K562 (cell line): ENCODE results near the gene LPCAT1. TPM values are rescaled to one million over a fixed set of nuclear protein-coding genes. Genes with fewer than 3 reads are reported as not detected.

Experiments
- ATAC-seq: fragments of 200-7000 bp; cut with Tn5 transposase; 3 replicates; pipeline ENCODE4 v1.9.1; 2020; ENCODE audit warnings: moderate library complexity
- BruUV-seq: library from RNA; stranded (reverse); fragments of 400-500 nt; replicated peaks from 2 replicates; lab custom pipeline; 2021; lab: Mats Ljungman, UMichigan
- CTCF ChIA-PET: fragments of 300-600 bp; formaldehyde crosslinking; extraction: SDS; loops from one replicate; lab custom pipeline; 2021; ENCODE audit warnings: low intra/inter-chr PET ratio; lab: Yijun Ruan, JAX
- POLR2A ChIA-PET: fragments of 300-600, 350-650 bp; sonication (Branson Sonifier 250); formaldehyde crosslinking; extraction: SDS; loops from one replicate; lab custom pipeline; 2021; ENCODE audit warnings: antibody characterized with exemption, inconsistent platforms; lab: Yijun Ruan, JAX
- DNase-seq, 4 experiments: peaks; one replicate each; pipeline versions ENCODE4 v3.0.0 to v3.0.0-alpha.2; 2011 to 2018; ENCODE audit warnings: low spot score in 3 of 4, mixed read lengths in 3 of 4; ENCODE audit errors: extremely low read depth in 1 of 4
- FAIRE-seq: peaks from 2 replicates; lab custom pipeline; 2011; peaks lifted over from hg19 to GRCh38; lab: Jason Lieb, UNC
- H2AFZ ChIP-seq: 2 replicates; pipeline ENCODE4 v1.6.0; 2011; ENCODE audit warnings: low read depth, low read length, control low read depth, inconsistent platforms
- H3K27ac ChIP-seq: fragments of 200-600 bp; 3 replicates; pipeline ENCODE4 v1.8.0; 2011; ENCODE audit warnings: low read depth, mild to moderate bottlenecking, control low read depth, inconsistent platforms, low read length, moderate library complexity, mixed read lengths; ENCODE audit errors: extremely low read depth
- H3K27me3 ChIP-seq, 2 experiments: fragments of 300-600 bp in 1 of 2; 2 replicates in 1 of 2; 3 replicates in 1 of 2; pipeline versions ENCODE4 v1.6.0 to v1.8.0; 2011; ENCODE audit warnings: inconsistent platforms in 2 of 2, low read length in 2 of 2, mild to moderate bottlenecking in 1 of 2, mixed read lengths in 1 of 2, moderate library complexity in 1 of 2; ENCODE audit not compliant: control insufficient read depth in 2 of 2, insufficient read depth in 2 of 2
- H3K36me3 ChIP-seq: fragments of 300-600 bp; 3 replicates; pipeline ENCODE4 v1.8.0; 2011; ENCODE audit warnings: mild to moderate bottlenecking, low read length, inconsistent platforms; ENCODE audit not compliant: control insufficient read depth, insufficient read depth
- H3K4me1 ChIP-seq, 2 experiments: fragments of 200-600 bp in 1 of 2; replicated peaks in 1 of 2; 2 replicates in 1 of 2; 3 replicates in 1 of 2; pipeline versions ENCODE4 v1.5.1 to v1.8.0; 2011; ENCODE audit warnings: inconsistent platforms in 2 of 2, low read length in 2 of 2, mild to moderate bottlenecking in 1 of 2, mixed read lengths in 1 of 2, moderate library complexity in 1 of 2; ENCODE audit not compliant: control insufficient read depth in 2 of 2, insufficient read depth in 2 of 2
- H3K4me2 ChIP-seq: 2 replicates; pipeline ENCODE4 v1.6.1; 2011; ENCODE audit warnings: low read length, control low read depth, inconsistent platforms, mixed read lengths; ENCODE audit not compliant: insufficient read depth
- H3K4me3 ChIP-seq: fragments of 200-600 bp; sonication (generic), shearing (Covaris generic); 2 replicates; pipeline ENCODE4 v1.5.1; 2016; ENCODE audit warnings: control low read depth, inconsistent platforms
- H3K79me2 ChIP-seq: fragments of 200-600 bp; 3 replicates; pipeline ENCODE4 v1.8.0; 2011; ENCODE audit warnings: low read length, inconsistent platforms; ENCODE audit not compliant: control insufficient read depth, insufficient read depth
- H3K9ac ChIP-seq, 2 experiments: 2 replicates each; pipeline versions ENCODE4 v1.6.0 to v1.6.1; 2011; ENCODE audit warnings: low read depth in 2 of 2, low read length in 2 of 2, control low read depth in 1 of 2, inconsistent platforms in 1 of 2, mild to moderate bottlenecking in 1 of 2, mixed read lengths in 1 of 2; ENCODE audit not compliant: insufficient read depth in 1 of 2
- H3K9me1 ChIP-seq: one replicate; pipeline ENCODE4 v1.6.0; 2011; ENCODE audit warnings: inconsistent platforms, mild to moderate bottlenecking, low read length, moderate library complexity; ENCODE audit not compliant: control insufficient read depth, insufficient read depth
- H3K9me3 ChIP-seq: replicated peaks from 2 replicates; pipeline ENCODE4 v1.5.1; 2011; ENCODE audit warnings: low read depth, low read length, inconsistent platforms; ENCODE audit not compliant: control insufficient read depth, insufficient read depth
- H4K20me1 ChIP-seq: replicated peaks from 2 replicates; pipeline ENCODE4 v1.6.1; 2011; ENCODE audit warnings: low read length, inconsistent platforms, mixed read lengths; ENCODE audit not compliant: control insufficient read depth, insufficient read depth
- CAMTA2 ChIP-seq: fragments of 250-450 bp; sonication (Bioruptor Pico); conservative IDR thresholded peaks from 2 replicates; pipeline ENCODE4 v1.5.1; 2022
- ESRRA ChIP-seq: fragments of 450-650 bp; IDR thresholded peaks from 2 replicates; pipeline ENCODE4 v1.6.1; 2014; ENCODE audit warnings: low read depth, mild to moderate bottlenecking, moderate library complexity, borderline replicate concordance
- FIP1L1 ChIP-seq: fragments of 200-400 bp; formaldehyde crosslinking; IDR thresholded peaks from 2 replicates; pipeline ENCODE4 v1.6.1; 2018; ENCODE audit warnings: mild to moderate bottlenecking, low read depth, low read length; ENCODE audit not compliant: poor library complexity, severe bottlenecking
- RB1 ChIP-seq: fragments of 450-650 bp; IDR thresholded peaks from 2 replicates; pipeline ENCODE4 v1.6.1; 2017; ENCODE audit warnings: low read depth, mild to moderate bottlenecking
- ZNF212 ChIP-seq: fragments of 450-650 bp; formaldehyde crosslinking; IDR thresholded peaks from 2 replicates; pipeline ENCODE4 v1.4.0; 2020; ENCODE audit warnings: mild to moderate bottlenecking
- ZNF354B ChIP-seq: fragments of 250-450 bp; sonication (Bioruptor Pico); IDR thresholded peaks from 2 replicates; pipeline ENCODE4 v1.4.0; 2020
- ZNF41 ChIP-seq: fragments of 250-450 bp; sonication (Bioruptor Pico); conservative IDR thresholded peaks from 2 replicates; pipeline ENCODE4 v1.4.0; 2020; ENCODE audit warnings: mild to moderate bottlenecking
- ZNF584 ChIP-seq: fragments of 200-800 bp; sonication (Bioruptor generic); IDR thresholded peaks from 2 replicates; pipeline ENCODE4 v1.6.1; 2016; ENCODE audit warnings: low read depth, mild to moderate bottlenecking, missing genetic modification characterization, missing compliant biosample characterization
- ZNF696 ChIP-seq: fragments of 250-450 bp; sonication (Bioruptor Pico); conservative IDR thresholded peaks from 2 replicates; pipeline ENCODE4 v1.4.0; 2020; ENCODE audit warnings: mild to moderate bottlenecking, moderate library complexity
- WGBS: fragments of 100-300 bp; shearing (Covaris generic); methylation state at CpG from one replicate; pipeline ENCODE4 v1.1.6; 2016; ENCODE audit warnings: low coverage, mixed read lengths; ENCODE audit not compliant: insufficient coverage; ENCODE audit errors: missing lambda C conversion rate; 5-methylcytosine and 5-hydroxymethylcytosine counted together
- in situ Hi-C: fragments of 300-500 bp; cut with MboI; formaldehyde crosslinking; loops from 4 replicates; pipeline ENCODE4 v1.15.0; 2018; ENCODE audit warnings: inconsistent platforms, mixed read lengths
- intact Hi-C: fragments of 100-400 bp; cut with micrococcal nuclease; formaldehyde crosslinking; loops from 2 replicates; pipeline ENCODE4 v1.14.2; 2022
- polyA plus RNA-seq, 8 experiments: library from polyadenylated mRNA; depleted of rRNA in 4 of 8; stranded (reverse) in 5 of 8; unstranded in 3 of 8; fragments of >200 nt; fragmentation: Nextera tagmentation in 2 of 8; fragmentation: Illumina TruSeq in 1 of 8; extraction: Ambion mirVana in 2 of 8; extraction: Trizol in 1 of 8; gene quantifications; 2 replicates each; pipeline versions ENCODE4 v1.2.1 to v1.2.3, GENCODE V29; 2011 to 2014; ENCODE audit warnings: inconsistent platforms in 1 of 8, missing spikeins in 1 of 8
- total RNA-seq, 7 experiments: library from RNA; depleted of rRNA in 6 of 7; stranded (reverse); fragments of >200 nt in 6 of 7; fragmentation: Illumina TruSeq in 2 of 7; extraction: Trizol in 2 of 7; gene quantifications; 2 replicates each; pipeline versions ENCODE4 v1.2.1 to v1.2.3, GENCODE V29; 2011 to 2021; ENCODE audit warnings: low replicate concordance in 1 of 7
- TF ChIP-seq, protein P1 (sequence below): fragments of 200-800 bp; sonication (Bioruptor generic); IDR thresholded peaks from 2 replicates; pipeline ENCODE4 v1.6.1; 2017; ENCODE audit warnings: missing genetic modification characterization, missing compliant biosample characterization
- TF ChIP-seq, protein P2 (sequence below): fragments of 250-450 bp; sonication (Bioruptor Pico); IDR thresholded peaks from 2 replicates; pipeline ENCODE4 v1.4.0; 2020
- TF ChIP-seq, protein P3 (sequence below), 2 experiments: fragments of 250-450 bp in 1 of 2; fragments of 450-650 bp in 1 of 2; sonication (Bioruptor Pico) in 1 of 2; IDR thresholded peaks; 2 replicates each; pipeline versions ENCODE4 v1.6.1 to v1.8.0; 2016 to 2021; ENCODE audit warnings: mild to moderate bottlenecking in 2 of 2, moderate library complexity in 2 of 2, missing compliant biosample characterization in 1 of 2, missing genetic modification characterization in 1 of 2

Gene LPCAT1
- total and polyA plus RNA-seq, 9 of the 15 experiments (the other 6 are each of a cell fraction or from before 2014, with no cell fraction given) = 0.14 to 18.4 (median 13.9) TPM

DNA sequence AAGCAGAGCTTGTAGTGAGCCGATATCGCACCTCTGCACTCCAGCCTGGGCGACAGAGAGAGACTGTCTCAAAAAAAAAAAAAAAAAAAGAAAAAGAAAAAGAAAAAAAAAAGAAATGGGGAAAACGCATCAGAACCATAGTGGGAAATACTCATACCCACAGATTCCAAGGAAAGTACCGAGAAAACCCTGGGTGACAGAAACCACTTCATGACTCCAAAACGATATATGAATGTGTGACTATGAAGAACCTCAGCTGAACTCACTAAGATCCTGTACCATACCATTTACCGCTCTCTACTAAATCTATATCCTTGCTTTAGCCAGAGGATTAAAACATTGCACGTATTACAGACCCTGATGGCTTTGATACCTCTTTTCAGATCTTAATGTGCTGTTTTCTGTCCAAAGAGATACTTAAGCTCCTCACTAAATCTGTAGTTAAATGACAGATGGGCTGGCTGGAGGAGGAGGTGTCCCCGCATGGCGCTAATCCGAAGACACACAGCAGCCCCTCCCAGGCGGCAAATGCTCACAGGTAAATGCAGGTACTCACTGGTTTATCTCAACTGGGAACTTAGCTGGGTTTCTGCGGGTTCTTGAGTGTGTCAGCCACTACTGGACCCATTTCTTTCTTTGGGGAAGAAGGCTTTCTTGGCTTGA, 2.8 kb downstream of the LPCAT1 start (continued):
- TF ChIP-seq, protein P1, sequence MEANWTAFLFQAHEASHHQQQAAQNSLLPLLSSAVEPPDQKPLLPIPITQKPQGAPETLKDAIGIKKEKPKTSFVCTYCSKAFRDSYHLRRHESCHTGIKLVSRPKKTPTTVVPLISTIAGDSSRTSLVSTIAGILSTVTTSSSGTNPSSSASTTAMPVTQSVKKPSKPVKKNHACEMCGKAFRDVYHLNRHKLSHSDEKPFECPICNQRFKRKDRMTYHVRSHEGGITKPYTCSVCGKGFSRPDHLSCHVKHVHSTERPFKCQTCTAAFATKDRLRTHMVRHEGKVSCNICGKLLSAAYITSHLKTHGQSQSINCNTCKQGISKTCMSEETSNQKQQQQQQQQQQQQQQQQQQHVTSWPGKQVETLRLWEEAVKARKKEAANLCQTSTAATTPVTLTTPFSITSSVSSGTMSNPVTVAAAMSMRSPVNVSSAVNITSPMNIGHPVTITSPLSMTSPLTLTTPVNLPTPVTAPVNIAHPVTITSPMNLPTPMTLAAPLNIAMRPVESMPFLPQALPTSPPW (CRISPR knock-in tag) = no peak
- TF ChIP-seq CAMTA2 (no peak), ZNF584 (CRISPR knock-in tag) (no peak), FIP1L1 (no peak), ZNF354B (no peak)
- TF ChIP-seq, protein P2, sequence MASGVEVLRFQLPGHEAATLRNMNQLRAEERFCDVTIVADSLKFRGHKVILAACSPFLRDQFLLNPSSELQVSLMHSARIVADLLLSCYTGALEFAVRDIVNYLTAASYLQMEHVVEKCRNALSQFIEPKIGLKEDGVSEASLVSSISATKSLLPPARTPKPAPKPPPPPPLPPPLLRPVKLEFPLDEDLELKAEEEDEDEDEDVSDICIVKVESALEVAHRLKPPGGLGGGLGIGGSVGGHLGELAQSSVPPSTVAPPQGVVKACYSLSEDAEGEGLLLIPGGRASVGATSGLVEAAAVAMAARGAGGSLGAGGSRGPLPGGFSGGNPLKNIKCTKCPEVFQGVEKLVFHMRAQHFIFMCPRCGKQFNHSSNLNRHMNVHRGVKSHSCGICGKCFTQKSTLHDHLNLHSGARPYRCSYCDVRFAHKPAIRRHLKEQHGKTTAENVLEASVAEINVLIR (CRISPR knock-in tag) = no peak
- TF ChIP-seq, all 486 proteins: peak for 0

DNA sequence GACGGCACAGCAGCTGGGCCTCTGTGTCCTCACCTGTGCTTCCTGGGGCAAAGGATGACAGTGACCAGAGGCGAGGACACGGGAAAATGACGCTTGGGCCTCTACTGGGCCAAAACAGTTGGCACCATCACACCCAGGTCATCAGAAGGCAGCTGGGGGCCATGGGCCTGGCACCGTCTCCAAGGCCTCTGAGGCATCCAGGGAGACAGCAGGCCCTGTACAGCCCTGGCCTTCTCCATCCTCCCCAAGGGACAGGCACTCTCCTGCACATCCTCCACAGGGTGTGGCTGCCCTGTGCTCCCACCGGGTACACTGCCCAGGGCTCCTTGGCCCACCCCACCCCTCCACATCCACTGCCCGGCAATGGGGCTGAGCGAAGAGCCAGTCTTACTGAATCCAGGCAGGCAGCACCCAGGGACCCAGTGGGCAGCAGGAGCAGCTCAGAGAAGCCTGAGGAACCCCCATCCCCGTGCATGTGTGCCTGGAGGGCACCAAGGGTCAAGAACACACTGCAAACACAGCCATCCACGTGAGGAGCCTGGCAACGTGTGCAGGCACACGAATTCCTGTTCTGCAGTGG, 4.0 kb downstream of the LPCAT1 start:
- Histone ChIP-seq H3K4me2 (no peak overlapping the region), H3K4me3 (no peak overlapping the region), H3K27ac (no peak overlapping the region), H3K9me3 (no peaks in the 10 kb centered on the region), H3K4me1 (peaks cover 16 to 59% of the 10 kb centered on the region in 2 experiments; a peak in 4 of 5 replicates), H3K27me3 (no peaks in the 10 kb centered on the region), H3K36me3 (peaks cover 9% of the 10 kb centered on the region; the same call in 1 of the 3 replicates), H3K79me2 (peaks cover 11% of the 10 kb centered on the region; the same call in 1 of the 3 replicates), H2AFZ (no peak overlapping the region), H4K20me1 (peaks cover 20% of the 10 kb centered on the region), H3K9me1 (no peaks in the 10 kb centered on the region), H3K9ac (peak overlapping the region in 1 of 2 experiments; percentile 56; a peak in 1 of 4 replicates)
- ChIA-PET CTCF (no interaction called here), POLR2A (interaction anchor here (1.9 kb wide), 1 partner anchor 13 kb away, joined by 5 read pairs; no protein-coding TSS in a partner anchor)
- no peak for ATAC-seq
- 72% methylated on average over 12 of the region's 12 CpGs for WGBS
- no peak for FAIRE-seq
- DNase-seq = no peak
- intact Hi-C loops = no loop called here
- BruUV-seq = no TSS peak
- in situ Hi-C loops = no loop called here
- TF ChIP-seq ZNF41 (no peak), ESRRA (no peak), RB1 (no peak), ZNF696 (CRISPR knock-in tag) (no peak), ZNF212 (CRISPR knock-in tag) (no peak)
- TF ChIP-seq, protein P3, sequence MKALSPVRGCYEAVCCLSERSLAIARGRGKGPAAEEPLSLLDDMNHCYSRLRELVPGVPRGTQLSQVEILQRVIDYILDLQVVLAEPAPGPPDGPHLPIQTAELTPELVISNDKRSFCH (CRISPR knock-in tag; IDR thresholded peaks at IDR 0.05) = no peak
- TF ChIP-seq, protein P3 (tag; IDR thresholded peaks at IDR 0.05) = no peak
